Measurements from ENCODE around the gene ATG2A. TPM values are rescaled to one million over a fixed set of nuclear protein-coding genes. Genes with fewer than 3 reads are reported as not detected.

ATG2A gene
- total RNA-seq, 1 donor from 2014 or later: 8.8 TPM

DNA sequence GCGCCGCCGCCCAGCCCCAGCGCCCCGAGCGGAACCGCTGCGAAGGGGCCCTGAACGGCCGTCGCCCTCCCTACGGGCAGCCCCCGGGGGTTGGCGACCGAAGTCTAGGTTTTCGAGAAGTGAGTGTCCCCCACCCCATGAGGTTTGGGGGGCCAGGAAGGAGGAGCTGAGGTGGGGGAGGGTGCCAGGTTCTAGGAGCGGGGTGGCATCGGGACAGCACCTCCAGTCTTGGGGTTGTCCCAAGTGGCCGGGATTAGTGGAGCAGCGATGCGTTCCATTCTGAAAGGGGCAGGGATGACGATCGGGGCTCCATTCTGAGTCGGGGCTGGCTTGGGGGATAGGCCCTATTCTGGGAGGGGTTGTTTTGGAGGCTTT is 7.9 kb upstream of the ATG2A start:
- no peak for DNase-seq (ENCODE audit: low read depth, low spot score)

DNA sequence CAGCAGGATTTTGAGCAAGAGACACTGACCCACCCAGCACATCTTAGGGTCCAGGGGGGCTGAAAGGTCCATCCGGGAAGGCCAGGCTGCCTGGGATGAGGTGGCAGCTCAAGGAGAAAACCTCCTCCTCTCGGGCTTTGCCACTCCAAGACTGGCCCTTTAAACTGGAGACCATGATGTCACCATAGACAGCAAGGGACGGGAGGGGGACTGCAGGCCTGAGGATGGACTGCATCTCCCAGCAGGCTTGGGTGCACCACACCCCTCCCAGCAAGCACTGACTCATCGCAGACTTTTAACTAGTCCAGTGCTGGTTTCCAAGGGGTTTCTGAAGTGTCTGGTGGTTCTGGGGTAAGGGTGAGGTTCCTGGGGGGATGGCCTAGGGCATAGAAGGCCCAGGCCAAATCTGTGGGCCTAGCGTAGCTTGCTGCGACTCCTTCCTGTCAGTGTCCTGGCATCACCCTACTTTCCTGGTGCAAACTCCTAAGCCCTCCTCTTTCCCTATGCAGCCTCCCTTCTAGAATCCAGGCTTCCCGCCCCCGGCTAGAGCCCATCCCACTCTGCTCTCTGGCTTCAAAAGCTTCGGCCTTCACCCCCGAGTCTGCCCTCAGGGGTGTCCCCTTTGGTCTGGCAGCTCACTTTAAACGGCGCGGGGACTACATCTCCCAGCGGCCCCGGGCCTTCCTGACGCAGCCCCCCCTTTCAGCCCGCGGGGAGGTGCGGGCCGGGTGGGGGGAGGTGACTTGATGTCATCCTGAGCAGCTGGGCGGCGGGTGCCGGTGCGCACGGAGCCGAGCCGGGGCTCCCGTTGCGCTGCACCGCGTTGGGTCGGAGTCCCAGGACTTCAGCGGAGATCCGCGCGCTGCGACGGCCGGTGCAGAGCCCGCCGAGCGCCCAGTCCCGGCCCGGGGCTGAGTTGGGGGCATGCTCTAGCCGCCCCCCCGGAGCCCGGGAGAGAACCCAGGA is 7.2 kb upstream of the ATG2A start, which contains the start of gene PPP2R5B:
PPP2R5B (plus strand) TSS at position 746 of the 966 bp plus-strand sequence. CDS start 1,046 bp downstream, outside the sequence.
- DNase-seq (ENCODE audit: low read depth, low spot score): peak; percentile 82

DNA sequence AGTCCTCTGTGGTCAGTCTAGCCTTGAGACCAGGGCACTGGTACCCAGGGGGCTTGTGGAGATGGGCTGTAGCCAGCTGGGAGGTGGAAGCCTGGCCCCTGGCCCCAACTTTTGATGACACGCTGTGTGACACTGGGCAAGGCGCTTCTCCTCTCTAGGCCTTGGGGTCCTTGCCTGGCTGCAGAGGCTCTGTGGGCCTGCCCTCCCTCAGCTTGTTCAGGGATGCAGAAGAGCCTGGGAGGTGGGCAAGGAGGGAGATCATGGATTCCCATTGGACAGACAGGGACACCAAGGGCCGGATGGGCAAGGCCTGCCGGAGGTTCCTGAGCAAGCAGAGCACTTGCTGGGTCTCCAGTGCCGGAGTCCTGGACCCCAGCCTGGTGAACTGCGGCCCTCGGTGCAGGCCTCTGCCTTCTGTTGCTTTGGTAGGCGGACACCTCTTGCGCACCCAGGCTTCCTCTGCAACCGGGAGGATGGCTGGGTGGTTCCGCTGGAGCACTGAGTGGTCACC is 6.2 kb upstream of the ATG2A start:
- DNase-seq (ENCODE audit: low read depth, low spot score): no peak

DNA sequence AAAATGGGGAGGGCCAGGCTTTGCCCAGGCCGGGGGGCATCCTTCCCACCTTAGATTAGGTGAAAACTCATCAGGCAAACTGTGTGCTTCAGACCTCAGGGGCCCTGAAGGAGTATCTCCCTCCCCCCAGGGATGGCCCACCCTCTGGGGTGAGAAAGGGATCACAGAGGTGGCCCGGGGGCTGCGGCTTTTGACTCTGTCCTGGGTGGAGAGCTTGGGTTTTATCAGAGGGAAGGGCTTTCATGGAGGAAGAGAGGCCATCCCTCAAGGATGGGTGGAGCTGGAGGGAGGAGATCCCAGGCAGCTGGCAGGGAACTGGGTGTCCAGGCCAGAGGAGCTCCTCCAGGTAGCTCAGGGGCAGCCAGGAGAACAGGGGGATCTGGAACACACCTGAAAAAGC is 4.4 kb upstream of the ATG2A start:
- no peak for DNase-seq (ENCODE audit: low read depth, low spot score)

DNA sequence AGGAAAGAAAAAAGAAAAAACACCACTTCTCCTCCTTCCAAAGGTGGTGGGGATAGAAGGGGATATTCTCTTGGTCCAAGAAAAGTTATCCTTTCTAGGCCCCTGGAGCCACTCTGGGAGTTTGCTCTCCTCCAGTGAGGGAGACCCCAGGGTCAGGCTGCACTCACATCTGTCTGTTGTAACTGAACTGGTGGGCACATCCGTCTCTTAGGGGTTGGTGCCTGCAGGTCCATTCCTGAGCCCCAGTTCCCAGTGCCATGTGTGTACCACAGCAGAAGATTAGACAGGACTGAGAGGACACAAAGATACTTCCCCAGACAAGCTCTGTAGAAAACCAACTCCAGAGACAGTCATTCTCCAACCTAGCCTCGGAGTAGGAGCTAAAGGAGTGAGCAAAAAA is 3.1 kb upstream of the ATG2A start:
- no peak for DNase-seq (ENCODE audit: low read depth, low spot score)

DNA sequence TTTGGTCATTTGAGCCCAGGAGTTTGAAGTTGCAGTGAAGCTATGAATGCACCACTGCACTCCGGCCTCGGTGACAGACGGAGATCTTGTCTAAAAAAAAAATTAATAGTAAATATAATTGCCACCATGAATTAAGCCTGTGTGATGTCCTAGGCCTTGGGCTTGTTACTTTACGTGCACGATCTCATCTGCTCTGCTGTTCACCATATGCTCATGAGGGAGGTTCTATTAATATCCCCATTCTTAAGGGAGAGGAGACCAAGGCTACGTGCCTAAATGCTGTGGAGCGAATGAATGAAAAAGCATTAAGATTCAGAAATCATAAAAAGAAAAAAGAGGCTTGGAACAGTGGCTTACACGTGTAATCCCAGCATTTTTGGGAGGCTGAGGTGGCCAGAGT is 2.6 kb upstream of the ATG2A start:
- no peak for DNase-seq (ENCODE audit: low read depth, low spot score)

DNA sequence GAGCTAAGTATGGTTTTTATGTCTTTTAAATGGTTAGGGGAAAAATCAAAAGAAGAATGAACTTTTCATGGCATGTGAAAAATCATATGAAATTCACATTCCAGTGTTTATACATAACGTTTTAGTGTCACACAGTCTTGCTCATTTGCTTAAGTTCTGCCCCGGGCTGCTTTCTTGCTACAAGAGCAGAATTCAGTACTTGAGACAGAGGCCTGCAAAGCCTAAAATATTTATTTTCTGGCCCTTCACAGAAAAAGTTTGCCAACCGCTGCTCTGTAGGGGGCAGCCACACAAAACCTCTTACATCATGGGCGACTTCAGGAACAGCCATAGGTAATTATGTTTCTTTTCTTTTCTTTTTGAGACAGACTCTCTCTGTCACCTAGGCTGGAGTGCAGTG is 1.0 kb upstream of the ATG2A start:
- DNase-seq (ENCODE audit: low read depth, low spot score): no peak

DNA sequence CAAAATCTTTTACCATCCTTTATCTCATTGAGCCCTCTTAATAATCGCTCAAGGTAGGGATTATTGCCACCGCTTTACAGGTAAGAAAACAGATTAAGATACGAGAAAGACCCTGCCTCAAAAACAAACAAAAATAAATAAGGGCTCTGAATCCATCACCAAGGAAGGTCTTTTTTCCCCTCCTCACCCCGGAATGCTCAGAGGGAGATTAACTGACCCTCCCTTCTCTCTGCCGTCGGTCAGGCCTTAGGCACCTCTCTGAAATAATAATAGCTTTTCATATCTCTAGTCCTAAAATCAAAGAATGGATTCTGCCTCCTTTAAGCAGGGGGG is 620 bp upstream of the ATG2A start:
- no peak for DNase-seq (ENCODE audit: low read depth, low spot score)

DNA sequence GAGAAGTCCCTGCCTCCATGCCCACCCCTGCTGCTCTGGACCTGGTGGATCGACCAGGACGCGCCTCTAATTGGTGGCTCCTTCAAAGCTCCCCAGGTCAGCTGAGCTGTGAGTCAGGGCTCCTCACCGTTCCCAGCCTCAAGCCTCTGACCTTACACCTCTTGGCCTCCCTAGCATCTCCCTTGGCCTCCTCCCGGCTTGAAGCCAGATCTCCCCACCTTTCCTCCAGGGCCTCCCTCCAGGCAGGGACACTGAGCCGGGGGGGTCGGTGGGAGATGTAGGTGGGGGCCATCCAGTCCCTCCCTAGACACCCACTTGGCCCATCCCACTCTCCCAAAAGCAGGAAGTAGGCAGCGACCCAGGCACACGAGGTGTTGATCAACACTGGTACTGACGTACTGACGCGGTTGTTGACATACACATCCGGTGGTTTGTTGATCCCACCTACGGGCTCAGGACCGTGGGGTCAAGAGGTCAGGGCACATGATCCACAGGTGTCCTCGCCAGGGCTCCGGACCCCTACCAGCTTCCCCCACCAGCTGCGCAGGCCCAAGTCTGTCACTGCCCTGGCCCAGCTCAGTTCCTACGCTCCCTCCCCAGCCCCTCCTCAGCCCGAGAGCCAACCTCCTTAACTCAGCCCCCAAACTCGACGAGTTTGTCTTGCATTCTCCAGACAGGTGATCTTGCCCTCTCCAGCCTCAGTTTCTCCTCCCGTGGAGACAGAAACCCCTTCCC is 802 bp downstream of the ATG2A start:
- no peak for DNase-seq (ENCODE audit: low read depth, low spot score)

DNA sequence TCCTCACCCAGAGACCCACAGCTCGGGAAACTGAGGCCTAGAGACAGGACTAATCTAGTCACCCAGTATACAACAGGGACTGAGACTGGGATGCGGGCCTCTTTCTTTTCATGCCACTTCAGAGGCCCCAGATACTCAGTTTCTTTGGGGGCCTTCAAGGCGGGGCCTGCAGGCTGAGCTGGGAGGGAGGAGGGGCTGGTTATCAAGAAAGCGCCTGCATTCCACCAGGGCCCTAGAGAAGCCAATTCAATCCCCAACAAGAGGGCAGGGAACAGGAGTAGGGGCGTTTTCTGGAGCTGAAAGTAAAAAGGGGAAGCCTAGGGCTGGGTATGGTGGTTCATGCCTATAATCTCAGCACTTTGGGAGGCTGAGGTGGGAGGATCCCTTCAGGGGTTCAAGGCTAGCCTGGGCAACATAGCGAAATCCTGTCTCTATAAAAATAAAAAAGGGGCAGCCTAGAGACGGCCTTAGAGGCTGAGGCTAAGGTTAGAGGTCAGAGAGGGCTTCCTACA is 1.6 kb downstream of the ATG2A start:
- no peak for DNase-seq (ENCODE audit: low read depth, low spot score)

DNA sequence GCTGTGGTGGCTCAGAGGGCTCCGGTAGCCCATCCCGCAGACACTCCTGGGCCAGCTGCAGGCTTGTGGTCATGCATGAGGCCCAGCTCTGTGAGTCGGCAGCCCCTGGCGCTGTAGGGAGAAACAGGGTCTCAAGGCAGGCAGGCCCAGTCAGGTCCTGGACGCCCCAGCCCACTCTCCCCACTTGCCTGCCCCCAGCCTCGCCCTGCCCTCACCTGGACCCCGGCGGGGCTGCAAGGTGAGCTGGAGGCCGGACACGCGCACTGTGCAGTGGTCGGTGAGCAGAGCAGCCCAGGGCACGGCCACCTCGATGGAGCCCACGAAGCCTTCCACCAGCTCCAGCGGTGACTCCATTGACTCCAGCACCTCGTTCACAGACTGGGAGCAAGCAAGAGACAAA is 2.9 kb downstream of the ATG2A start:
- DNase-seq (ENCODE audit: low read depth, low spot score): no peak

DNA sequence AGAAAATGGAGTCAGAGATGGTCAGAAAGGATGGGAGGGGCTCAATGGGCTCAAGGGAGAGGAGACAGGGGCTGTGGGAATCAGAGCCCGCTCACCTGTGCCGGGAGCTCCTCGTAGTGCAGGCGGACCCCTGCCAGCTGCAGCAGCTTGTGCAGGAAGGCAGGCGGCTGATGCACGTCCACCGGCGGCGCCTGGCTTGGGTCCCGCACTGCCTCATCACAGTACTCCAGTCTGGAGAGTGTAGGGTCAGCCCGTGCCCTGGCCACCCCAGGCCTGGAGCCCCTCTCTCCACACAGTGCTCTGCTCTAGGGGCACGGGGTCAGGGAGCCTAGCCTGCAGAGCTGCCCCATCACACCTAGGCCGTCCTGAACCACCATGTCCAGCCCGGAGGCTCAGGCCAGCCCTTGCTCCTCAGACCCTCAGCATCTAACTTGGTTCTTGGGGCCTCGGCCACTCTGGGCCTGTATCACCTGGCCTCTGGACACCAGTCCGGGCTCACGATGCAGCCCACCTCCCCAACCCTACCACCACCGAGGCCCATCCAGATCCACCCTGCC is 3.8 kb downstream of the ATG2A start:
- no peak for DNase-seq (ENCODE audit: low read depth, low spot score)

DNA sequence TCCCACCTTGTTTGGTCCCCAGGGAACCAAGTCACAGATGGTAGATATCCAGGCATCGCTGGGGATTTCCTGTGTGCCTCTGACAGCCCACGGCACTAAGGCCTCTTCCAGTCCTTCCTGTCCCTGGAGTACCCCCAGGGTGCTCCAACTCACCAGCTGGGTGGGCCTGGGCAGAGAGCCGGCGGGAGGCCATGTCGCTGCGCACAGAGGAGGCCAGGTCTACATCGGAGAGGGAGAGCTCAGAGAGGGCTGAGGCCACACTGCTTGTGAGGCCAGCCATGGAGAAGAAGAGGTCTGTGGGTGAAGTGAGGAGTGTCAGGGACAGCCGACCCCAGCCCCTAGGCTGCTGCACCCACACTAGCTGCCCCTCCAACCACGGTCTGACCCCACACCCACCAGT is 5.3 kb downstream of the ATG2A start:
- no peak for DNase-seq (ENCODE audit: low read depth, low spot score)

DNA sequence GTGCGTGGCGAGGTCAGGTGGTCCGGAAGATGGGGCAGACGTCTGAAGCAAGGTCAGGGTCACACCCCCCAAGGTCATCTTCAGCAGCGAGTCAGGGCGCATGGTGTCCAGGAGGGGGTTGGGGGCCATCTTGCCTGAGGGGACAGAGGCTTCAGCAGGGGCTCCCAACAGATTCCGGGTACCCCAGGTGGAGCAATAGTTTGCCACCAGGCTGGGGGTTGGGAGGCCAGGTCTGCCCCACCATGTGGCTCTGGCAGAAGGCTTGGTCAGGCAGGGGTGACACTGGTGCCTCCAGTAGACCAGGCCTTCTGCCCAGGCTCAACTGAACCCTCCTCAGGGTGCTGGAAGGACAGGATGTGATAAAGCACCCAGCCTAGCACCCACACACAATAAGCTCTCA is 5.9 kb downstream of the ATG2A start:
- DNase-seq (ENCODE audit: low read depth, low spot score): no peak

DNA sequence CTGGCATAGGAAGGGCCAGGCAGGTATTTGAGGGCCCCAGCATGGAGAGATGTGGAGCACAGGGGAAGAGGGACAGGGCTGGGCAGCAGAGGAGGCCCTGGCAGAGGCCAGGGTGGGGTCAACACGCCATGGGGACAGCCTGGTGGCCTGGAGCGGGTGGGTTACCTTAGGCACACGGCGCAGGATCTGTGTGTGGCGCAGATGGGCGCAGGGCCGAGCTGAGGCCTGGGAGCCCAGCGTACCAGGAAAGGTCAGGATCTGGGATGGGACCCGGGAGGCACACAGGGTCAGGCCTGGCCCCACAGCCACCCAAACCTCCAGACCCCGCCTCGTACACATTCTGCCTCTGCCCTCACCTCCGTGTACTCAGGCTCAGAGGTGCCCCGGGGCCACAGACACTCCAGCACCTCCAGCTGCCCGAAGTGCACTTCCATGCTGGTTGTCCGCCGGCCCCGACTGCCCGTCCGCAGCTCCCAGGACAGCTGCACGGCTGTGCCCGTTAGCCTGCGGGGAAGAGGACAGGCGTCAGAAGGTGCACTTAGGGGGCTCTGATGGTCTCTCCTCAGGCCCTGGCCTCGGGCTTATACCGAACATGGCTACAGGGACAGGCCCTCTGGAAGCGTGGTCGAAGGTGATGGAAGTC is 6.4 kb downstream of the ATG2A start:
- no peak for DNase-seq (ENCODE audit: low read depth, low spot score)

DNA sequence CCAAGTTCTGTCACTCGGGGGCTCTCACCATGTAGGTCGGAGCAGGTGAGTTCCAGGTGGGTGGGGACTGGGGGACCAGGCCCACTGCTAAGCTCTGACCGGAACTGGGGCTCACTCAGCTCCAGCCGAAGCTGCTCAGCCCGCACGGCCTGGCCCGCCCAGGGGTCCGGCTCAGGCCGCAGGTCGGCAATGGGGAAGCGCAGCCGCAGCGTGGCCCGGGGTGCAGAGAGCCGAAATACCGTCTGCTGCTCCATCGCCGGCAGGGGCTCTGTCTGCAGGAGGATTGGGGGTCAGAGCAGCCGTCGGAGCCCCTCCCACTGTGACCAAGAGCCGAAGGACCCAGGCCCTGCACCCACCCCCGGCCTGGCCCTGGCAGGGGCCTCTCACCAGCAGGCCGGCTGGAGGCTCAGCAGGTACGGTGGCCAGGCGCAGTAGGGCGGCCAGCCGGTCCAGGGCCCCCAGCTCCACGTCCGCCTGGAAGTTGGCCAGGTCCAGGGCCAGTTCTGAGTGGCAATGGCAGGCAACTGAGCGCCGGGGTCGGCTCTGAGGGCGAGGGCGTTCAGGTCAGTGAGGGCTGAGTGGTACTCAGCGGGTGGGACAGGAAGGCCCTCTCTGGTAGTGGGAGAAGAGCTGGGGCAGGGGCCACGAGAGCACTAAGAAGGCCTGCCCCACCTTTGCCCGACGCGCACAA is 7.2 kb downstream of the ATG2A start:
- no peak for DNase-seq (ENCODE audit: low read depth, low spot score)

DNA sequence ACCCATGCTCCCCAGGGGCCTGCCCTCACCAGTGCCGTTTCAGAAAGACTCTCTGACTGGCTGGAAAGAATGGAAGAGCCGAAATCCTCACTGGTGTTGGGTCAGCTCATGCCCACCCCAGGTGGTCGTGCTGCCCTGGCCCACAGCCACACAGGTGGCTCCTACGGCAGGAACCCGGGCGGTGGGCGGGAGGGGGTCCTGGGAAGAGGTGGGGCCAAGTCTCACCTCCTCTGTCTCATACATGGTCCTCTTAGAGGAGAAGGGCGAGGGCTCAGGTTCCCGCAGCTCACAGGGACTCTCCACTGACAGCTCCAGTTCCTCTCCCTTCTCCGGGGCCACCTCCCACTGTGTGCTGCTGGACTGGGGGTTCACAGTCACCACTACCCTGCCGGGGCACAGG is 8.2 kb downstream of the ATG2A start:
- no peak for DNase-seq (ENCODE audit: low read depth, low spot score)

DNA sequence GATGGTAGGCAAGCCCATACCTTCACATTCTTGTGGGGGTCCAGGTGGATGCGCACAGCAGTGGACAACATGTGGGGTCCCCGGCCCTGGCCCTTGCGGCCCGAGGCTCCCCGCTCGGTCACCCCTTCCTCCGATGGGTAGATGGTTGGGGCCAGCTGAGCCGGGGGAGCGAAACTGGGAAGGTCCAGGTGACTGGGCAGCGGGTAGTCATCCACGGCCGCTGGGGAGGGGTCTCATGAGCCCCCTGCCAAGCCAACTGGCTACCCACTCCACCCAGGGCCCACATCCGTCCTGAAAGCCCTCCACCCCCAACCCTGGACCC is 10.7 kb downstream of the ATG2A start:
- DNase-seq (ENCODE audit: low read depth, low spot score): no peak

DNA sequence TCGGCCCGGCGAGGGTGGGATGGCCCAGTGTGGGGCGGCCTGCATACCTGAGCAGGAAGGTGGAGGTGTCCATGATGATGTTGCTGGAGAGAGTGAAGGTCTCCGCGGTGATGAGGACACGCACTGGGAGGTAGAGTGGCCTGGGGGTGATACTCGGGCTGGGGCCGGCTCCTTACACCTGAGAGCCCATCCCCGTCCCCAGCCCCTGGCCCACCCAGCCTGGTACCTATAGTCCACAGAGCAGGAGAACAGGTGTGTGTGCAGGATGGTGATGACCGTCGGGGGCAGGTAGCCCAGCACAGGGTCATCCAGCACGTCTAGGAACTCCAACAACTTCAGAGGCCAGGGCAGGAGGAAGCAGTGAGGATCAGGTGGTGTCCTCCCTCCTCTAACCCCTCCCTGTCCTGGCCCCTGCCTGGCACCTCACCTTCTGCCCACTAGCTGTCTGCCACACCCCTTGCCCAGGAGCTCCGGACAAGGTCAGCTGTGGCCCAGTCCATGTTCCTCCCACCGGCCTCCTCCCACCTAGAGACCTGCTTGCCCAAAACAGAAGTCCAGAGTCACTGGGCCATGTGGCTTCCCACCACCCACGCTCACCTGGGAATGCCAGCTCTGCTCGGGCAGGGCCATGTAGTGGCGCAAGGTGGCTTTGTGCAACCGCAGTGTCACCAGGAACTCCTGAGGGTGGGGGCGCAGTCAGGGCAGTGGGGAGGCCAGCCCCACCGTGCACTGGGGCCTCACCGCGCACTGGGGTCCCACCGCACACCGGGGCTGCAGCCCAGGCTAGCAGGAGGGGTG is 11.3 kb downstream of the ATG2A start:
- DNase-seq (ENCODE audit: low read depth, low spot score): no peak

DNA sequence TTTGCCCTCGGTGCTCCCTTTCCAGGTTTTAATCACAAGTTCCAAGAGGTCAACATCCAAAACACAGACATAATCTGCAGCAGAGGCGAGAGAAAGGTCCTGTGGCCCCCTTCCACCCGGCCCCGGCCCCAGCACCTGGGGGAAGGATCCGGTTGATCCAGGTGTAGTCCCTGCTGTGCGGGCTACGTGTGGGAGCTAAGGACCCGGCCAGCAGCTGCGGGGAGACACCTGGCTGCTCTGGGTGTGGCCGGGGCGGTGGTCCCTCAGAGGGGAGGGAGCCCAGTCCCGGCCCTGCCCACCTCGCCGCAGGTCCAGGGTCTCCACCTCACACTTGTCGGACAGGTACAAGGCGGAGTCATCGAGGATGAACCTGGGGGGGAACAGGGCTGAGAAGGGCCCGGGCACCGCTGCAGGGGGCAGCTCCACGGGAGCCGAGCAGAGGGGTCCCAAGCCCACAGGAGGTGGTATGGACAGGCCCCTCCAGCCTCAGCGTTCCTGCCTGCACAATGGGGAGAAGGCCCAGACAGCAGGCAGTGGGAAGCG is 13.6 kb downstream of the ATG2A start:
- no peak for DNase-seq (ENCODE audit: low read depth, low spot score)
